GM21723 (cell line): Measurements from ENCODE around the gene ZACN.
"Not testable (repeated sequence)": the region's sequence is repeated elsewhere in the genome, so short reads cannot be mapped to it uniquely, and the experiment has no call there.

Experiments used
- ATAC-seq: cut with Tn5 transposase; IDR thresholded peaks from one replicate; pipeline ENCODE4 v1.9.1; 2021; ENCODE audit warnings: mild to moderate bottlenecking, moderate library complexity; ENCODE audit not compliant: unreplicated experiment

The ZACN gene

GRCh38 chr17:76053246-76054111 lies 25.5 kb upstream of the ZACN start:
- ATAC-seq, result no peak

- ATAC-seq, result no peak
Observed at GRCh38 chr17:76054112-76054476, 24.9 kb upstream of the ZACN start.

- ATAC-seq, result no peak
Observed at GRCh38 chr17:76056882-76057281, 22.1 kb upstream of the ZACN start.

GRCh38 chr17:76058264-76058663 lies 20.7 kb upstream of the ZACN start:
- ATAC-seq, result not testable (repeated sequence)

- no peak for ATAC-seq
Observed at GRCh38 chr17:76063875-76064546, 15.0 kb upstream of the ZACN start.

- no peak for ATAC-seq
Observed at GRCh38 chr17:76065775-76066174, 13.2 kb upstream of the ZACN start.

GRCh38 chr17:76071531-76072147 lies 7.3 kb upstream of the ZACN start:
- peak; percentile 18 for ATAC-seq

- ATAC-seq, result peak; percentile 86
Observed at GRCh38 chr17:76072148-76072858, 6.7 kb upstream of the ZACN start, which contains the start of gene SRP68. Gene SRP68 (minus strand): TSS chr17:76072517. CDS start chr17:76072491, 26 bp downstream.

- ATAC-seq, result no peak
Observed at GRCh38 chr17:76074390-76075363, 4.3 kb upstream of the ZACN start, which contains the start of gene GALR2. Gene GALR2 (plus strand): TSS chr17:76074781. CDS start chr17:76074884, 103 bp downstream.

- no peak for ATAC-seq
Observed at GRCh38 chr17:76075364-76076145, 3.4 kb upstream of the ZACN start.

- ATAC-seq, result no peak
Observed at GRCh38 chr17:76076146-76076764, 2.7 kb upstream of the ZACN start.

- no peak for ATAC-seq
Observed at GRCh38 chr17:76076765-76077583, 2.0 kb upstream of the ZACN start.

GRCh38 chr17:76077584-76078110 lies 1.3 kb upstream of the ZACN start:
- ATAC-seq, result no peak

GRCh38 chr17:76078370-76078769 lies 612 bp upstream of the ZACN start:
- ATAC-seq, result not testable (repeated sequence)

- ATAC-seq, result no peak
Observed at GRCh38 chr17:76079535-76079955, 563 bp downstream of the ZACN start.

GRCh38 chr17:76079956-76080767 lies 1.2 kb downstream of the ZACN start:
- ATAC-seq, result no peak
